Ovary (tissue), 3 donors: ENCODE results near the gene LRP1B.

Source experiments
- POLR2A ChIP-seq: fragments of 450-650 bp; IDR thresholded peaks from one replicate; pipeline ENCODE4 v1.6.1; 2017; ENCODE audit warnings: antibody characterized with exemption, mild to moderate bottlenecking, moderate library complexity
- TF ChIP-seq, protein P1 (sequence below), 3 donors: fragments of 450-650 bp in 2 of 3; fragments of 200-600 bp in 1 of 3; IDR thresholded peaks; one replicate each; pipeline versions ENCODE4 v1.5.1 to v1.8.0; 2016 to 2022; ENCODE audit warnings: antibody characterized with exemption in 3 of 3, mild to moderate bottlenecking in 1 of 3
- donor health status: DM: no; HTN: no; CAD: no.

- TF ChIP-seq, protein P1, sequence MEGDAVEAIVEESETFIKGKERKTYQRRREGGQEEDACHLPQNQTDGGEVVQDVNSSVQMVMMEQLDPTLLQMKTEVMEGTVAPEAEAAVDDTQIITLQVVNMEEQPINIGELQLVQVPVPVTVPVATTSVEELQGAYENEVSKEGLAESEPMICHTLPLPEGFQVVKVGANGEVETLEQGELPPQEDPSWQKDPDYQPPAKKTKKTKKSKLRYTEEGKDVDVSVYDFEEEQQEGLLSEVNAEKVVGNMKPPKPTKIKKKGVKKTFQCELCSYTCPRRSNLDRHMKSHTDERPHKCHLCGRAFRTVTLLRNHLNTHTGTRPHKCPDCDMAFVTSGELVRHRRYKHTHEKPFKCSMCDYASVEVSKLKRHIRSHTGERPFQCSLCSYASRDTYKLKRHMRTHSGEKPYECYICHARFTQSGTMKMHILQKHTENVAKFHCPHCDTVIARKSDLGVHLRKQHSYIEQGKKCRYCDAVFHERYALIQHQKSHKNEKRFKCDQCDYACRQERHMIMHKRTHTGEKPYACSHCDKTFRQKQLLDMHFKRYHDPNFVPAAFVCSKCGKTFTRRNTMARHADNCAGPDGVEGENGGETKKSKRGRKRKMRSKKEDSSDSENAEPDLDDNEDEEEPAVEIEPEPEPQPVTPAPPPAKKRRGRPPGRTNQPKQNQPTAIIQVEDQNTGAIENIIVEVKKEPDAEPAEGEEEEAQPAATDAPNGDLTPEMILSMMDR (IDR thresholded peaks at IDR 0.05): no peak
- TF ChIP-seq POLR2A: no peak
Observed at GRCh38 chr2:140269000-140269399, 1861.8 kb downstream of the LRP1B start.
